Trophoblast cell (in vitro differentiated cells and primary cell): ENCODE measurements around the gene HOTAIR.

Experiments used
- DNase-seq, 2 donors: peaks; one replicate each; pipeline ENCODE4 v3.0.0-alpha.2; 2016
- H2AFZ ChIP-seq: 2 replicates; pipeline ENCODE4 v1.6.1; 2013; ENCODE audit warnings: low read length, moderate library complexity, mild to moderate bottlenecking; ENCODE audit not compliant: insufficient read depth, poor library complexity
- H2AK5ac ChIP-seq: 2 replicates; pipeline ENCODE4 v1.6.1; 2013; ENCODE audit warnings: mild to moderate bottlenecking, low read length
- H2BK120ac ChIP-seq: 2 replicates; pipeline ENCODE4 v1.6.1; 2013; ENCODE audit warnings: low read length, mild to moderate bottlenecking, moderate library complexity; ENCODE audit not compliant: insufficient read depth, poor library complexity
- H2BK12ac ChIP-seq: 2 replicates; pipeline ENCODE4 v1.6.1; 2013; ENCODE audit warnings: mild to moderate bottlenecking, low read length, moderate library complexity
- H2BK5ac ChIP-seq: 2 replicates; pipeline ENCODE4 v1.6.1; 2013; ENCODE audit warnings: low read length, low read depth, moderate library complexity, mild to moderate bottlenecking; ENCODE audit not compliant: poor library complexity
- H3K14ac ChIP-seq: 2 replicates; pipeline ENCODE4 v1.6.1; 2013; ENCODE audit warnings: mild to moderate bottlenecking, low read length
- H3K18ac ChIP-seq: 2 replicates; pipeline ENCODE4 v1.6.1; 2013; ENCODE audit warnings: mild to moderate bottlenecking, low read length
- H3K23ac ChIP-seq: 2 replicates; pipeline ENCODE4 v1.6.1; 2013; ENCODE audit warnings: low read length
- H3K27ac ChIP-seq: 2 replicates; pipeline ENCODE4 v1.5.1; 2013; ENCODE audit warnings: low read depth, mild to moderate bottlenecking, inconsistent platforms, low read length, moderate library complexity
- H3K27me3 ChIP-seq: 2 replicates; pipeline ENCODE4 v1.6.1; 2013; ENCODE audit warnings: inconsistent platforms, mild to moderate bottlenecking, low read length, moderate library complexity; ENCODE audit not compliant: insufficient read depth
- H3K36me3 ChIP-seq, 2 experiments: 1 replicate in 1 of 2; 2 replicates in 1 of 2; pipeline ENCODE4 v1.6.1; 2013; ENCODE audit warnings: low read length in 2 of 2, mild to moderate bottlenecking in 2 of 2, moderate library complexity in 1 of 2; ENCODE audit not compliant: insufficient read depth in 2 of 2, control insufficient read depth in 1 of 2
- H3K4ac ChIP-seq: 2 replicates; pipeline ENCODE4 v1.6.1; 2013; ENCODE audit warnings: low read depth, mild to moderate bottlenecking, low read length, moderate library complexity
- H3K4me1 ChIP-seq, 2 experiments: 1 replicate in 1 of 2; 2 replicates in 1 of 2; pipeline ENCODE4 v1.6.1; 2013; ENCODE audit warnings: low read length in 2 of 2, mild to moderate bottlenecking in 2 of 2, moderate library complexity in 1 of 2; ENCODE audit not compliant: insufficient read depth in 2 of 2, control insufficient read depth in 1 of 2
- H3K4me2 ChIP-seq: 2 replicates; pipeline ENCODE4 v1.6.1; 2013; ENCODE audit warnings: inconsistent platforms, mild to moderate bottlenecking, low read length, moderate library complexity
- H3K4me3 ChIP-seq: 2 replicates; pipeline ENCODE4 v1.5.1; 2013; ENCODE audit warnings: mild to moderate bottlenecking, low read depth, low read length, inconsistent platforms
- H3K79me1 ChIP-seq: one replicate; pipeline ENCODE4 v1.6.1; 2013; ENCODE audit warnings: low read length
- H3K79me2 ChIP-seq: 2 replicates; pipeline ENCODE4 v1.6.1; 2013; ENCODE audit warnings: low read length, mild to moderate bottlenecking; ENCODE audit not compliant: control insufficient read depth, insufficient read depth, poor library complexity
- H3K9ac ChIP-seq: 2 replicates; pipeline ENCODE4 v1.6.1; 2013; ENCODE audit warnings: mild to moderate bottlenecking, low read length
- H3K9me3 ChIP-seq: 2 replicates; pipeline ENCODE4 v1.6.1; 2013; ENCODE audit warnings: low read depth, mild to moderate bottlenecking, control low read depth, inconsistent platforms, low read length; ENCODE audit not compliant: insufficient read depth
- H4K12ac ChIP-seq: 2 replicates; pipeline ENCODE4 v1.6.1; 2013; ENCODE audit warnings: low read depth, mild to moderate bottlenecking, low read length, moderate library complexity
- H4K8ac ChIP-seq: 2 replicates; pipeline ENCODE4 v1.6.1; 2013; ENCODE audit warnings: low read depth, mild to moderate bottlenecking, low read length, moderate library complexity
- H4K91ac ChIP-seq: one replicate; pipeline ENCODE4 v1.6.1; 2013; ENCODE audit warnings: low read depth, mild to moderate bottlenecking, low read length, moderate library complexity
- WGBS: extraction: QIAGEN DNeasy Blood & Tissue Kit; methylation state at CpG from one replicate; pipeline ENCODE4 v1.1.7; 2013; ENCODE audit warnings: missing lambda C conversion rate; ENCODE audit not compliant: insufficient read length, insufficient coverage; ENCODE audit errors: extremely low coverage; 5-methylcytosine and 5-hydroxymethylcytosine counted together

The HOTAIR gene

GRCh38 chr12:54010972-54011664 lies 36.4 kb upstream of the HOTAIR start:
- Histone ChIP-seq H4K8ac (no peak overlapping the region), H4K12ac (no peak overlapping the region), H3K14ac (no peak overlapping the region), H4K91ac (no peak overlapping the region), H3K4me3 (no peak overlapping the region), H2AFZ (no peak overlapping the region), H2BK12ac (no peak overlapping the region), H3K27me3 (peaks cover 84% of the 10 kb centered on the region), H2BK120ac (no peak overlapping the region), H2BK5ac (no peak overlapping the region), H3K79me1 (no peaks in the 10 kb centered on the region), H3K4ac (no peak overlapping the region), H3K4me2 (no peak overlapping the region), H3K27ac (no peak overlapping the region), H3K79me2 (no peaks in the 10 kb centered on the region), H2AK5ac (no peak overlapping the region), H3K4me1 (no peaks in the 10 kb centered on the region), H3K18ac (no peak overlapping the region), H3K9me3 (peaks cover 12% of the 10 kb centered on the region), H3K36me3 (no peaks in the 10 kb centered on the region), H3K9ac (no peak overlapping the region), H3K23ac (no peak overlapping the region)
- no peak for DNase-seq
- no CpG with 5 or more reads among the region's 17 CpGs for WGBS

DNA sequence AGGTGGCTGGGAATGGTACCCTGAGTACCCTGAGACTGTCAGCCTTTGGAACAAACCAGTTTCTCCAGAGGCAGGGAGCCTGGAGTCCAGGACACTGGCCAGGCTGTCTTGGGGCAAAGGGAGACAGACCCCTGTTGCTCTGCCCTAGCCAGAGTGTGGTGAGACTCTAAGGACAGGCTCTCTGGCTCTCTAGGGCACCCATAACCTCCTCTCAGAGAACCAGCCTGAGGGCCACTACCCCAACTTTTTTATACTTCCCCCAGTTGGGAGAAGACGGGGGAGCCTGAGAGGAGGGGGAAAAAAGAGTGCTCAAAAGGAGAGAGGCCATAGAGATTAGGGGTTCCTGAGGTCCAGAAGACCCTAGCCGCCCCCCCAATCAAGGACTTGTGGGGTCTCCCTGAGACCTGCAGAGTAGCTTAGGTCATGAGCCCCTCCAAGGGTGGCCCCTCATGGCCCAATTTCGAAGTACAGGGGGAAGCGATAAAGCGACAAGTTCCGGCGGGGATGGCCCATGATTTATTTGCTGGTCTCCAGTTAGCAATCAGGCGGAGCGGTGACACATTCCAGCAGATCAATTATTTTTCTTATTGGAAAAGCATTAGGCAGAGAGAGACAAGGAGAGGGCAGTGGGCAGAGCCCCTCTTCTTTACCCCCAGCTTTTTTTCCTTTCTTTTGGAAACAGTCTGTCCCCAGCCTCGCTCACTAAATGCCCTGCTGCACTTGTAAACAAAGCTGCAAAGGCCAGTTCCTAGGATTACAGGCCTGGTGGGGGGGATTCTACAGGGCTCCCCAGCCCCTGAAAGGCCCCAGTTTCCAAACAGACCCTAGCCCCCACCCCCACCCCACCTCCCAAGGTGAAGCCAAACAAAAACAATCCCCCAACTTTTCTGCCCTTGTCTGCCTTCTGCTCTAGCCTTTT lies 35.6 kb upstream of the HOTAIR start:
- H3K4me3 ChIP-seq, result no peak overlapping the region
- peaks cover 82% of the 10 kb centered on the region for H3K27me3 ChIP-seq
- no peak overlapping the region for H3K4ac ChIP-seq
- H3K79me1 ChIP-seq, result no peaks in the 10 kb centered on the region
- no peak overlapping the region for H2BK5ac ChIP-seq
- no peak overlapping the region for H3K27ac ChIP-seq
- no peak overlapping the region for H2BK120ac ChIP-seq
- no peak overlapping the region for H3K23ac ChIP-seq
- no peak overlapping the region for H3K4me2 ChIP-seq
- no peaks in the 10 kb centered on the region for H3K4me1 ChIP-seq
- H4K12ac ChIP-seq, result no peak overlapping the region
- H2AFZ ChIP-seq, result no peak overlapping the region
- DNase-seq, result no peak
- no peaks in the 10 kb centered on the region for H3K79me2 ChIP-seq
- H3K14ac ChIP-seq, result no peak overlapping the region
- H3K9me3 ChIP-seq, result peaks cover 12% of the 10 kb centered on the region
- no peak overlapping the region for H2BK12ac ChIP-seq
- WGBS, result no CpG with 5 or more reads among the region's 10 CpGs
- no peak overlapping the region for H4K8ac ChIP-seq
- H2AK5ac ChIP-seq, result no peak overlapping the region
- no peak overlapping the region for H4K91ac ChIP-seq
- H3K9ac ChIP-seq, result no peak overlapping the region
- no peaks in the 10 kb centered on the region for H3K36me3 ChIP-seq
- H3K18ac ChIP-seq, result no peak overlapping the region

GRCh38 chr12:54009171-54010052 lies 34.7 kb upstream of the HOTAIR start:
- H3K18ac ChIP-seq, result no peak overlapping the region
- no peaks in the 10 kb centered on the region for H3K79me2 ChIP-seq
- H3K9ac ChIP-seq, result no peak overlapping the region
- no peak overlapping the region for H4K12ac ChIP-seq
- no peaks in the 10 kb centered on the region for H3K79me1 ChIP-seq
- no peak overlapping the region for H4K91ac ChIP-seq
- no CpG with 5 or more reads among the region's 51 CpGs for WGBS
- H3K14ac ChIP-seq, result no peak overlapping the region
- H3K4me1 ChIP-seq, result no peaks in the 10 kb centered on the region
- H3K4ac ChIP-seq, result no peak overlapping the region
- peak in 1 of 2 donors; percentile 29 for DNase-seq
- no peak overlapping the region for H2BK120ac ChIP-seq
- H4K8ac ChIP-seq, result no peak overlapping the region
- no peak overlapping the region for H2AFZ ChIP-seq
- no peaks in the 10 kb centered on the region for H3K36me3 ChIP-seq
- peak overlapping the region; percentile 27 for H3K4me2 ChIP-seq
- no peak overlapping the region for H3K23ac ChIP-seq
- H2BK5ac ChIP-seq, result no peak overlapping the region
- no peak overlapping the region for H2AK5ac ChIP-seq
- H3K4me3 ChIP-seq, result no peak overlapping the region
- peaks cover 82% of the 10 kb centered on the region for H3K27me3 ChIP-seq
- H2BK12ac ChIP-seq, result no peak overlapping the region
- H3K9me3 ChIP-seq, result peaks cover 12% of the 10 kb centered on the region
- no peak overlapping the region for H3K27ac ChIP-seq

- no CpG with 5 or more reads among the region's 2 CpGs for WGBS
- H3K14ac ChIP-seq, result no peak overlapping the region
- no peak overlapping the region for H2BK5ac ChIP-seq
- no peak overlapping the region for H3K23ac ChIP-seq
- DNase-seq, result no peak
- H3K4ac ChIP-seq, result no peak overlapping the region
- H3K18ac ChIP-seq, result no peak overlapping the region
- no peak overlapping the region for H3K9ac ChIP-seq
- H3K79me2 ChIP-seq, result no peaks in the 10 kb centered on the region
- H2BK12ac ChIP-seq, result no peak overlapping the region
- H3K27me3 ChIP-seq, result peaks cover 82% of the 10 kb centered on the region
- H3K79me1 ChIP-seq, result no peaks in the 10 kb centered on the region
- peaks cover 8% of the 10 kb centered on the region for H3K9me3 ChIP-seq
- no peak overlapping the region for H2AK5ac ChIP-seq
- H3K4me1 ChIP-seq, result no peaks in the 10 kb centered on the region
- no peak overlapping the region for H3K4me2 ChIP-seq
- H4K8ac ChIP-seq, result no peak overlapping the region
- no peaks in the 10 kb centered on the region for H3K36me3 ChIP-seq
- H3K4me3 ChIP-seq, result no peak overlapping the region
- no peak overlapping the region for H3K27ac ChIP-seq
- no peak overlapping the region for H4K91ac ChIP-seq
- H2BK120ac ChIP-seq, result no peak overlapping the region
- no peak overlapping the region for H2AFZ ChIP-seq
- H4K12ac ChIP-seq, result no peak overlapping the region
These were observed 33.5 kb upstream of the HOTAIR start for GRCh38 chr12:54008260-54008552.
